IMR-90 (cell line): ENCODE data around the gene TMEM247.

ENCODE experiments used
- BHLHE40 ChIP-seq: fragments of 150-350 bp; IDR thresholded peaks from 2 replicates; pipeline ENCODE4 v1.6.1; 2016; ENCODE audit warnings: mild to moderate bottlenecking, low read depth, low read length
- CTCF ChIP-seq: conservative IDR thresholded peaks from 2 replicates; pipeline ENCODE4 v1.5.1; 2012; ENCODE audit warnings: mild to moderate bottlenecking, low read depth, low read length, improper control_type of control experiment
- FOS ChIP-seq: fragments of 150-350 bp; IDR thresholded peaks from 2 replicates; pipeline ENCODE4 v1.6.1; 2016; ENCODE audit warnings: low read depth, low read length
- MAZ ChIP-seq: IDR thresholded peaks from 2 replicates; pipeline ENCODE4 v1.6.1; 2012; ENCODE audit warnings: low read depth, mild to moderate bottlenecking, low read length, improper control_type of control experiment, moderate library complexity, borderline replicate concordance

- TF ChIP-seq CTCF (no peak), MAZ (no peak), BHLHE40 (no peak), FOS (no peak)
These were observed 19.0 kb upstream of the TMEM247 start for GRCh38 chr2:46460241-46460921.
